ENCODE measurements around the gene CELF4.

The CELF4 gene

DNA sequence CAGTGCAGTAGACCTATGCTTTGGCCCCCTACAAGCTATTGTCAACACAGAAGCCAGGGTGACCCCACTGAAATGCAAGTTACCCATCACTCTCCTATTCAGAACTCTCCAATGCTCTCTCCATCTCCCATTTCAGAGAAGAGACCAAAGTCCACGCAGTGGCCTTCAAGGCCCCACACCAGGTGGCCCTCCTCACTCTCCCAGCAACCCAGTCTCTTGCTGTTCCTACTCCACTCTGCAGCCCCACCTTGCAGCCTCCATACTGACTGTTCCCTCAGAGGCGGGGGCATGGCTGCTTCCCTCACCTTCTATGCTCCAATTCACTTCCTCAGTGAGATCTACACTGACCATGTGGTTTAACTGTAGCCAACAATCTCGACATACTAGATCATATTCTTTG, 313.3 kb downstream of the CELF4 start:
- TF ChIP-seq POU2F2 (IDR thresholded peaks at IDR 0.05; ENCODE audit: low read depth, low read length) (no peak), POLR2AphosphoS5 (IDR thresholded peaks at IDR 0.05; ENCODE audit: low read depth, low read length) (no peak), SPI1 (IDR thresholded peaks at IDR 0.05; ENCODE audit: low read depth, low read length) (no peak), POLR2A (IDR thresholded peaks at IDR 0.05; ENCODE audit: low read depth, low read length) (no peak), PAX5 (IDR thresholded peaks at IDR 0.05; ENCODE audit: insufficient read depth, low read length, severe bottlenecking) (no peak), TAF1 (IDR thresholded peaks at IDR 0.05; ENCODE audit: low read depth, low read length) (no peak)
- DNase-seq (ENCODE audit: insufficient read length, low spot score): no peak
- FAIRE-seq: no peak

DNA sequence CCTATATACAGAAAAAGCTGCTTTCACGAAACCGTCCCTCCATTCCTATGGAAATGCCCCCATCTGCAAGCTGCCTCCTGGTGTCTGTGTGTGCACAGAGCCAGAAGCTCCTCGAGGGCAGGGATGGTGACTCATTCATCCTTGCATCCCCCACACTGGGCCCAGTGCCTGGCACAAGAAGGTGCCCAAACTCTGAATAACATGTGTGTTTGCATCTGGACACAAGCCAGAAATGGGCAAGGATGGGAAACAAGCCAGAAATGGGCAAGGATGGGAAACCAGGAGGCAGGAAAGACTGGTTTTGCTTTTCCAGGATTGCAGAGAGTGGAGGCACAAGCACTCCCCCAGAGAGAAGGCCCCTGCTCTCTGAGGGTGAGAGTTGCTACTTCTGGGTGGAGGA, 313.9 kb downstream of the CELF4 start:
- FAIRE-seq (no peak), DNase-seq (ENCODE audit: insufficient read length, low spot score) (no peak)
- no peak for TF ChIP-seq TAF1 (IDR thresholded peaks at IDR 0.05; ENCODE audit: low read depth, low read length)
- no peak for TF ChIP-seq PAX5 (IDR thresholded peaks at IDR 0.05; ENCODE audit: insufficient read depth, low read length, severe bottlenecking)
- no peak for TF ChIP-seq POU2F2 (IDR thresholded peaks at IDR 0.05; ENCODE audit: low read depth, low read length)
- TF ChIP-seq POLR2A (IDR thresholded peaks at IDR 0.05; ENCODE audit: low read depth, low read length): no peak

- DNase-seq (ENCODE audit: insufficient read length, low spot score) (no peak), FAIRE-seq (no peak)
- TF ChIP-seq POLR2AphosphoS5 (IDR thresholded peaks at IDR 0.05; ENCODE audit: low read depth, low read length): no peak
- no peak for TF ChIP-seq SPI1 (IDR thresholded peaks at IDR 0.05; ENCODE audit: low read depth, low read length)
- TF ChIP-seq POLR2A (IDR thresholded peaks at IDR 0.05; ENCODE audit: low read depth, low read length): no peak
- no peak for TF ChIP-seq TAF1 (IDR thresholded peaks at IDR 0.05; ENCODE audit: low read depth, low read length)
- no peak for TF ChIP-seq PAX5 (IDR thresholded peaks at IDR 0.05; ENCODE audit: insufficient read depth, low read length, severe bottlenecking)
- no peak for TF ChIP-seq POU2F2 (IDR thresholded peaks at IDR 0.05; ENCODE audit: low read depth, low read length)
Observed at GRCh38 chr18:37249895-37250618, 315.5 kb downstream of the CELF4 start.

DNA sequence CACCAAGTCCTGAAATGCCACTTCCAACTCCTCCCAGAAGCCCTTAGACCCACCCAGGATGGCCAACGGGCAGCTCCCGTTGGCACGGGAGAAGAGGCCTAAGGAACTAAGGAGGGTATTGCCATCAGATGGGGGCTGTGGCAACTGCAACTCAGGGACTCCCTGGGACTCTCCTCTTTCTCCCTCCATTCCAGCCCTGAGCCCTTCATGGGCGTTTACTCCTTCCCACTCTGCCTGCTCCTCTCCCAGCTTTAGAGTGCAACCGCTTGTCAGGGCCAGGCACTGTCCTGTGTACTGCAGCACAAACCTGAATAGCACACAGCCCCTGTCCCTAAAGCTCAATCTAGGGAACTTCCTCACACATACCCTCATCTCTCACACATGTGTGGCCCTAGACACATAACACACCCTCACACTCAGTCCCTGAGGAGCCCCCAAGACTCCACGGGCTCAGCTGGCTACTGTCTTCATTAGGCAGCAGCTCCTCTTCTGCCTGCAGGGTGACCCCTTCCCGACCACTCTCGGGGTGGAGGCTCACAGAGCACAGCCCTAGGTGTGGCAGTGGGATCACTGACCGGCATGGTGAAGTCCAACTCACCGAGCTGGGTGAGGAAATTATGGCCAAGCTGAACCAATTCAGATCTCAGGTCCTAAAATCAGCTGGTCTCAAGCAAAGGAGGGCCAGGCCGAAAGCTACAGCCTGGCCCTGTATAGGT, 316.3 kb downstream of the CELF4 start:
- TF ChIP-seq SPI1 (IDR thresholded peaks at IDR 0.05; ENCODE audit: low read depth, low read length) (no peak), TAF1 (IDR thresholded peaks at IDR 0.05; ENCODE audit: low read depth, low read length) (no peak), POLR2A (IDR thresholded peaks at IDR 0.05; ENCODE audit: low read depth, low read length) (no peak), PAX5 (IDR thresholded peaks at IDR 0.05; ENCODE audit: insufficient read depth, low read length, severe bottlenecking) (no peak), POU2F2 (IDR thresholded peaks at IDR 0.05; ENCODE audit: low read depth, low read length) (no peak), POLR2AphosphoS5 (IDR thresholded peaks at IDR 0.05; ENCODE audit: low read depth, low read length) (no peak)
- FAIRE-seq: no peak
- DNase-seq (ENCODE audit: insufficient read length, low spot score): no peak

GRCh38 chr18:37248281-37248680, 317.3 kb downstream of the CELF4 start:
- FAIRE-seq: no peak

DNA sequence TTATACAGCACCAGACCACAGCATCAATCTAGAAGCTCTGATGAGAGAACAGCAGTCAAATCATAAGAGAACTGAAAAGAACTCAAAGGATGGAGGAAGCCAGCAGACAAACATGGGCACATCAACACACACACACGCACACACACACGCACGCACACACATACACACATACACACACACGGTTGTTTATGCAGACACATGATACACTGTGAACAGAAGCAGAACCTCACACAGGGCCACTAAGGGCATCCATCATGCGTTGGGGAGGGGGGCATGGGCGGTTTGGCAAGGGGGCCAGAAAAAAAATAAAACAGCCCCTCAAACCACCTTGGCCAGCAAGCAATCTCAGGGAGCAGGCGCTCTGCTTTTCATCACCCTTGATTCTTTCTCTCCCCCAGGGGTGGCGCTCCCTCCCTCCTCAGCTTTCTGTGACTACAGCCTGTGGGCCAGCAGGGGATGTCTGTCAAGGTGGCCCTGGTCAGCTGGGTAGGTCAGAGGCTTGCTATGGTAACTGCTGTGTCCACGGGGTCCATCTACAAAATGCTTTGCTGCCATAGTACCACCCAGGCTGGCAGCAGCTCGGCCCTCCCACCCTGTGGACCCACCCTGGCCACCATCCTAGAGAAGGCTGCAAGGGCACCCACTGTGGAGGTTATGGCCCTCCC, 318.0 kb downstream of the CELF4 start:
- DNase-seq (ENCODE audit: insufficient read length, low spot score) (no peak), FAIRE-seq (no peak)
- TF ChIP-seq TAF1 (IDR thresholded peaks at IDR 0.05; ENCODE audit: low read depth, low read length) (no peak), SPI1 (IDR thresholded peaks at IDR 0.05; ENCODE audit: low read depth, low read length) (no peak), POLR2A (IDR thresholded peaks at IDR 0.05; ENCODE audit: low read depth, low read length) (no peak), POU2F2 (IDR thresholded peaks at IDR 0.05; ENCODE audit: low read depth, low read length) (no peak), PAX5 (IDR thresholded peaks at IDR 0.05; ENCODE audit: insufficient read depth, low read length, severe bottlenecking) (no peak), POLR2AphosphoS5 (IDR thresholded peaks at IDR 0.05; ENCODE audit: low read depth, low read length) (no peak)

More at GRCh38 chr18:37248281-37248680, 317.3 kb downstream of the CELF4 start:
- TF ChIP-seq POLR2A (IDR thresholded peaks at IDR 0.05; ENCODE audit: low read depth, low read length) (no peak), TAF1 (IDR thresholded peaks at IDR 0.05; ENCODE audit: low read depth, low read length) (no peak), SPI1 (IDR thresholded peaks at IDR 0.05; ENCODE audit: low read depth, low read length) (no peak), PAX5 (IDR thresholded peaks at IDR 0.05; ENCODE audit: insufficient read depth, low read length, severe bottlenecking) (no peak), POLR2AphosphoS5 (IDR thresholded peaks at IDR 0.05; ENCODE audit: low read depth, low read length) (no peak), POU2F2 (IDR thresholded peaks at IDR 0.05; ENCODE audit: low read depth, low read length) (no peak)
- DNase-seq (ENCODE audit: insufficient read length, low spot score): no peak

GRCh38 chr18:37246779-37247340, 318.7 kb downstream of the CELF4 start:
- DNase-seq (ENCODE audit: insufficient read length, low spot score) (no peak), FAIRE-seq (no peak)
- no peak for TF ChIP-seq TAF1 (IDR thresholded peaks at IDR 0.05; ENCODE audit: low read depth, low read length)
- TF ChIP-seq SPI1 (IDR thresholded peaks at IDR 0.05; ENCODE audit: low read depth, low read length): no peak
- TF ChIP-seq POU2F2 (IDR thresholded peaks at IDR 0.05; ENCODE audit: low read depth, low read length): no peak
- TF ChIP-seq POLR2A (IDR thresholded peaks at IDR 0.05; ENCODE audit: low read depth, low read length): no peak
- no peak for TF ChIP-seq PAX5 (IDR thresholded peaks at IDR 0.05; ENCODE audit: insufficient read depth, low read length, severe bottlenecking)
- TF ChIP-seq POLR2AphosphoS5 (IDR thresholded peaks at IDR 0.05; ENCODE audit: low read depth, low read length): no peak

DNA sequence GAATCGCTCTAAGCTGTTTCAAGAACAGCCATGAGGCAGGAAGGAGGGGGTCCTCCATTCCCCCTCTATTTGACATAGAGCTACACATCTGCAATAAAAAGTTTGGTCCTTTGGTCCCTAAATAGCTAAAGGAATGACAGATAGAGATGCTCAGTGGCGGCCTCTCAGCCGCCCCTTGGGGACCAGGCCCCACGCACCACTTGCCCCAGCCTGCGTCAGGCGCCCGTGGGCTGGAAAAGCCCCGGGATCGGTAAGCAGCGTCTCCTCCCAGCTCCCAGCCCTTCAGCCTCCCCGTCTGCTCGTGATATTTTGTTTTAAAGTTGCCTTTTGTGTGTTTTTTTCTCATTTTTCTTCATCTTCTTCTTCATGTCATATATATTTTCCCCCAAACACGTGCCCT, 321.0 kb downstream of the CELF4 start:
- TF ChIP-seq PAX5 (IDR thresholded peaks at IDR 0.05; ENCODE audit: insufficient read depth, low read length, severe bottlenecking): no peak
- no peak for TF ChIP-seq POLR2A (IDR thresholded peaks at IDR 0.05; ENCODE audit: low read depth, low read length)
- no peak for TF ChIP-seq POLR2AphosphoS5 (IDR thresholded peaks at IDR 0.05; ENCODE audit: low read depth, low read length)
- no peak for TF ChIP-seq POU2F2 (IDR thresholded peaks at IDR 0.05; ENCODE audit: low read depth, low read length)
- TF ChIP-seq TAF1 (IDR thresholded peaks at IDR 0.05; ENCODE audit: low read depth, low read length): no peak
- TF ChIP-seq SPI1 (IDR thresholded peaks at IDR 0.05; ENCODE audit: low read depth, low read length): no peak
- no peak for FAIRE-seq
- DNase-seq (ENCODE audit: insufficient read length, low spot score): no peak

- TF ChIP-seq POU2F2 (IDR thresholded peaks at IDR 0.05; ENCODE audit: low read depth, low read length): no peak
- no peak for TF ChIP-seq POLR2AphosphoS5 (IDR thresholded peaks at IDR 0.05; ENCODE audit: low read depth, low read length)
- TF ChIP-seq SPI1 (IDR thresholded peaks at IDR 0.05; ENCODE audit: low read depth, low read length): no peak
- DNase-seq (ENCODE audit: insufficient read length, low spot score): no peak
- no peak for FAIRE-seq
Observed at GRCh38 chr18:37243741-37244140, 321.9 kb downstream of the CELF4 start.

All from GM12891 (cell line).